ENCODE measurements around the gene NLRP10.

GRCh38 chr11:7982582-7983119, 17.4 kb upstream of the NLRP10 start:
- TF ChIP-seq CTCF (IDR thresholded peaks at IDR 0.05) = no peak
- TF ChIP-seq POLR2A (IDR thresholded peaks at IDR 0.05) = no peak
